ENCODE data around the gene XPNPEP1.

XPNPEP1 gene

DNA sequence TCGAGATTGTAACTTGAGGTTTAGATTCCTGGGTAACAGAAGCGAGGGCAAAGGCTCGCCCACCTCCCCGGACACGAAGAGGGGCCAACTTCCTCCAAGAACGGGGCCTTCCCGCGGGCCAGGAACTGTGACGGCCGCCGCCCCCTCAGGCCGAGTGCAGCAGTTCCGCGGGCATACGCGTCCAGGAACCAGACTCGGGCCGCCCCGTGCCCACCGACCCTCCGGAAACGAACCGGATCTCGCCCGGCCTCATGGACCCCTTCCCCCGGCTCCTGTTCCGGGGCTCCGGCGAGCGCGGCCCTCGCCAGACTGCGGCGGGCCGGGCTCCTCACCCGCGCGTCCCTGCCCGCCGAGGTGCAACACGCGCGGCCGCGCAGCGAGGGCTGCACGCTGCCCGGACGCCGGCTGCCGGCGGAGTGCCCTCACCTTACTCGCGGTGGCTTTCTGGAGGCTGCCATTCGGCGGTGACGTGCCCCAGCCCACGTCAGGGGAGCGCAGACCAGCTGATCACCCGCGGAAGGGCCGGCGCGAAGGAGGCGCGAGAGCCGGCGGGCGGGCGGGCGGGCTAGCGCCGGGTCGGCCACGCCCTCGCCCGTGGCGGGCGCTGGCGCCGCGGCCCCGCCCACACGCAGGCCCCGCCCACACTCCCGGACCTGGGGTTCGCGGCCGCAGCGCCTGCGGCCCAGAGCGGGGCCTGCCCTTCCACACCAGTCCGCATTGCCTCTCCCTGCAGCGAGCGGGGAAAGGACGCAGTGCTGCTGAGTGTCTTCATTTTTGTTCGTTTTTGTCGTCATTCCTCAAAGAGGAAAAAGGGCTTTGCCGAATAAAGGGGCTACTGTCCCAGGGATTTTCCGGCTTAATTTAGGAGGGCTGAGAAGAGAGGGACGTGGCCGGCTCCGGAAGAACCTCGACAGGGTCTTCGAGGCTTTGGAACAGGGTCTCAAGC lies at the start of gene XPNPEP1:
TSS of gene XPNPEP1 (minus strand) at position 536 of the 946 bp plus-strand sequence. CDS start at position 458, 78 bp downstream.
- peak; percentile 86 for DNase-seq

- no peak for DNase-seq
These were observed 49.2 kb upstream of the XPNPEP1 start for GRCh38 chr10:109972372-109973001.

DNA sequence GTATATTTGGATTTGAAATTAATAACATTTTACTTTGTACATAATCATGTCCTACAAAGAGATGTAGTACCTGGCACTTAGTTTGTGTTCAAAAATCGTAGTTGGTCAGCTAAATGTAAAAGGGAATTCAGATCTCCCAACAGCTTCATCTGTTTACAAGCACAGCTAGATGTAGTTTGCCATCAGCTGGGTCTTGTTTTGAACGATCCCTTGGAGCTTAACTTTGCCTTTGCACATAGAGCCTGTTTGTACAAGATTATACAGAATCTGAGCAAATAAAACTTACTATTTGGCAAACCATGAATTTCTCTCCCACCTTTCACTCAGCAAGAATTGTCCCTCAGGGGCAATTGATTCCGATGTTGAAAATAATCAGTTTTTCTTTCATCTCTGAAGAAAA lies 48.3 kb upstream of the XPNPEP1 start:
- no peak for DNase-seq

DNA sequence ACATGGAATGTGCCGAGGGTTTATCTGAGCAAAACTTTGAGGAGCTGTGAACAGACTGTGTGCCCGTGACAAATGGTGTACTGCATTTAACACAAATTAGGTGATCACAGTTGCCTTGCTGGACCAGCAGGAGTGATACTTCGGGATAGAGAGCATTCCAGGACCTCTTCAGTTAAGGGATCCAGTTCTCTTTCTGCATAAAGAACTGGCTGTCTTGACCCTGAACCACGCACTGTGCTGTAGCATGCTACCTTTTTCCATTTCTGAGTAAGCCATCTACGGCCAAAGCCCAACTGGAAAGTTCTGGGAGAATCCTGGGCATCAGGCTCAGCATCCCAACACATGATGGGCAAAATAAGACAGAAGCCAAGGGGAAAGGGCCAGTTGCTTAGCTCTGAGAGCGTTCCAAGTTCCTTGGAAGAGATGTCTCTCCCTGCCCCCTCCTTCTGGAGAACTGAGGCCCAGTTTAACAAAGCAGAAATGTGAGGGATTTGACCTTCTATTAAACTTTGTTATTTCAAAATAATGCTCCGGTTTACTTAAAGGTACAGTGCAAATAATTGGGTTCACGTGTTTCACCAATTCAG lies 46.5 kb upstream of the XPNPEP1 start:
- no peak for DNase-seq

- no peak for DNase-seq
These were observed 45.8 kb upstream of the XPNPEP1 start for GRCh38 chr10:109968953-109969759.

DNA sequence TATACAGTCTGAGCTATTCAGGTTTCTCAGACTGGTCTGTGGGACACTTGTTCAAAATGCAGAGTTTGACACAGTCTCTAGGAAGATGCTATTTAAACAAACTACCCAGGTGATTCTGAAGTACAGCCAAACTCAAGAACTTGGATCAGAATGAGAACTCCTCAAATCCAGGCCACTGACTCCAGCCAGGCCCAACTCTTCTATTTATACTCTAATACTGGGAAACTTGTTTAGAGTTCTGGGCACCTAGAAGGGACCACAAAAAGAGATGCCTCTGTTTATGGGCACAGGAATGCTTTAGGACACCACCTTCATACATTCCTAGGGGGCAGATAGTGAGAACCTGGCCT lies 44.4 kb upstream of the XPNPEP1 start:
- DNase-seq: no peak

GRCh38 chr10:109966961-109967738 lies 43.8 kb upstream of the XPNPEP1 start:
- no peak for DNase-seq

GRCh38 chr10:109964318-109964717 lies 41.0 kb upstream of the XPNPEP1 start:
- DNase-seq: no peak

DNA sequence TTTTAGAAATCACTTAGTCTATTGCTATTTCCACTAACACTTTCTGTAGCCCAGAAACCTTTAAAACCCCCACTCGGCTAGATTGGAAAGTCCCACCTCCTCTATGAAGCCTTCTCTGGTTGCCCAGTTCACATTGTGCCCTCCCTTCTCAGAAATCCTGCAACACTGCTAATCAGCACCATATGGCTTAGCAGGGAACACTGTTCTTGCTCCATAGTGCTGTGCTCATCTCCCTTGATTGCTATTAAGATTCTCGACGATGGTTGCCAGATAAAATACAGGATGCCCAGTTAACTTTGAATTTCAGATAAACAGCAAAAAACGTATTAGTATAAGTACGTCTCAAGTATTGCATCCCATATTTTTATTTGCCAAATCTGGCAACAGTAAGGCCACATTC lies 40.1 kb upstream of the XPNPEP1 start:
- DNase-seq: no peak

DNA sequence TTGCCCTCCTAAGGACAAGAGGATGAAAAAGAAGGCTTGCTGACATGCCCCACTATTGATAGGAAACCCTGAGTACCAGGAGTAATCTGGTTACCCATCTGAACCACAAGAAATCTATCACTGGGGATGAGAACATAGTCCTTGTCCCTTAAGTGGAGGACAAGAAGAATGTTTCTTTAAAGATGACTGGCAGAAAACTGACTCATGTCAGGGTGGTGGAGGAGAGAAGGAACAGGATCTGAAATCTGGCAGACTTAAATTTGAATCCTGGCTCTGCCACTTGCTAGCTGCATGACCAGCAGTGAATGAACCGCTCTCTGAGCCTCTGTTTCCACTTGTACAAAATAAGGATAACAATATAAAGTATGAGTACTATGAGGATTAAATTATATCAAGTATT lies 38.9 kb upstream of the XPNPEP1 start:
- no peak for DNase-seq

GRCh38 chr10:109961174-109962001 lies 38.1 kb upstream of the XPNPEP1 start:
- no peak for DNase-seq

DNA sequence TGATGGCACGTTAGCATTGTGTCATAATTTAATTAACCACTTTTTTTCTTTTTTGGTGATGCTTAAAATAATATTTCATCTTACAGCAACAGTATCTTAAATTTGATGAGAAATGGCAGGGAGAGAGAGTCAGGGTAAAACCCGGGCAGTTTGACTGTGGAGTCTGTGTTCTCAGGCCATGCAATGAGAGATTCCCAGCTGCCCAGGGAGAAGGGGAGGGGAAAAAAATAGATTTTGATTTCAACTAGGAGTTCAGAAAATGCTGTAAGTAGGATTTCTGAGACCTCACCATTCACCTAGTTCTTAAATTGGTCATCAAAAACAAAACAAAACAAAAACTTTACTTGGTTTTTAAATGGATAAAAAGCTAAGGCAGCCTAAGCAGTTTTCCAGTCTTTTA lies 37.4 kb upstream of the XPNPEP1 start:
- no peak for DNase-seq

DNA sequence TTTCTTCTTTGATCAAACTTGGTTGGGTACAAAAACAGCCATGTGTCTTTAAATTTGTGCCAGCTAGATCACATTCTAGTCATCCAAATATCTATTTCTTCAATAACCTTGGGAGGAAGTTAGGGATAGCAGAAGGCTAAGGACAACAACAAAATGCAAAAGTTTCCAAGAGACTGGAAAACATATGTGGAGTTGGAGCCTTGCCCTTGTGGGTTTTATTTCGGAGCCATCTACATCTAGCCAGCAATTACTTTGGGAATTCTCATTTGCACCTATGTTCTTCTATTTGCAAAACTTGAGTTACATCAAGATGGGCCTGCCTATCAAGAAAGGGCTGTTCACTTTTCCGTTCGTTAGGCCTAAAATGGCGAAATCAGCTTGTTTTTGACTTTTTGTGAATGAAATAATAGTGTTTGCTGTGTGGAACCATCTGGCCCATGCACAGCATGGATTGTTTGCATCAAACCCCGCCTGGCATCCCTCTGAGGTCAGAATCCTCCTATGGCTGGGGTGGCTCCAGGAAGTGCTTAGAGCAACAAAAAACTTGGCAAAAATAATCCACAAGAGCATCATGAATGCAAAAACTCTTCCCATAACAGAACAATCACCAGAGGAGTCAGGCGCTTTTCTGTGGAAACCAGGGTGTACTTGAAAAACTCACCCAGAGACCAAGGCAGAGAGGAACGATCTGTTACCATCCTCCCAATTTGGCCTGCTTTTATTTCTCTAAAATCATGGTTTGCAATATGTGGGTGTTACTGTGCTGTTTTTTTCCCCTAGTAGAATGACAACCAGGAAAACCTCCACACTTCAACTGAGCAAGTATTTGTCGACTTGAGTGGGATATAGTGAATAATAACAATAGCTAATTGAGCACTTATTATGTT lies 36.2 kb upstream of the XPNPEP1 start:
- DNase-seq: no peak

GRCh38 chr10:109958059-109958458 lies 34.7 kb upstream of the XPNPEP1 start:
- no peak for DNase-seq

DNA sequence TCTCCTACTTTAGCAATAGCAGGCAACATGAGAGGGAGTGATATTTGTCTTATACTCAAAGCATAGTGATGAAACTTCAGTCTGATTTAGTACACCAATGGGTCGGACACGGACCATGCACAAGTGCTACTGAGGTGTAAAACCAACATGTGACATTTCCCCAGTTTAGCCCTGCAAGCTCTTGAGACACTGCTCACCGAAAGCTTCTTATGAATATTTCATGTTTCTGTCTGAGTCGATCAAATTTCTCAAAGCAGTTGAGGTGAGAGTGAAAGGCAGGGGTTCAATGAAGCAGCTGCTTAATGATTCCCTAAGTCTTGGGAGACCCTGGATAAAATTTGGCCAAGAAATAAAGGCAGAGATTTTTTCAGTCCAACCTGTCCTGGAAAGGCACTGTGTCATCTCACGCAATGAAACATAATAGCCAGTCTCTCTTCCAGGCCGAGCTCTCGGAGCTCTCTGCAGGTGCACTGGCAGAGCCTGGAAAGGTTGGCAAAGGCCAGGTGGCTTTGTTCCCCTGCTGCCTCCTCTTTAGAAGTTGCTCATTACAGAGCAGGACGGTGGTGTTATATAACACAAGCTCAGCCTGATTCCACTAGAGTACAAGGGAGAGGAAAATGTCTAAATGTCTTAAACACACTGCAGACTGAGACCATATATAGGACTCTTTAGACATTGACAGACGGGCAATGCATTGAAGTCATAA lies 33.9 kb upstream of the XPNPEP1 start:
- DNase-seq: no peak

DNA sequence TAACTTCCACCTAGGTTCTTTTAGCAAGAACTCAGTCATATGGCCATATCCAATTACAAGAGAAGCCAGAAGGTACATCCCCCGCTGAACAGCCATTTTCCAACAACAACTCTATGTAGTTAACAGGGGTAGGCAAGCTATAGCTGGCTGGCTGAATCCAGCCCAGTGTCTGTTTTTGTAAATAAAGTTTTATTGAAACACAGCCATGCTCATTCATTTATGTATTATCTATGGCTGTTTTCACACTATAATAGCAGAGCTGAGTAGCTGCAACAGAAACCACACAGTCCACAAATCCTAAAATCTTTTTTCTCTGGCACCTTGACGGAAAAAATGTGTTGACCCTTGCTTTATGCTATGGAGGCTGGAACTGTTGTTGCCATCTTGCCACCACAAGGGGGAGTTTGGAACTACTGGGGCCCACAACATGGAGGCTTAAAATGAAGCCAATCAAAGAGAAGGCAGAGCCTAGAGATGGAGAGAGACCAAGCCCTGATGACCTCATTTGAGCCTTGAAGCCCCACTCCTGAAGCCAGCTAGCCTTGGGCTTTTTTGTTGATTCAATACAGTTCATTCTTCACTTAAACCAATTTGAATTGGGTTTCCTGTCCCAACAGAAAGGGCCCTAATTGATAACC lies 33.3 kb upstream of the XPNPEP1 start:
- peak; percentile 34 for DNase-seq

- DNase-seq: no peak
These were observed 30.5 kb upstream of the XPNPEP1 start for GRCh38 chr10:109953766-109954165.

GRCh38 chr10:109952526-109952925 lies 29.2 kb upstream of the XPNPEP1 start:
- DNase-seq: no peak
